HG02588 (cell line): ENCODE measurements around the gene TESMIN.

ENCODE experiments used
- ATAC-seq: cut with Tn5 transposase; IDR thresholded peaks from one replicate; pipeline ENCODE4 v1.9.1; 2021; ENCODE audit warnings: mild to moderate bottlenecking, moderate library complexity; ENCODE audit not compliant: unreplicated experiment

The TESMIN gene

GRCh38 chr11:68684385-68685356 is 66.6 kb downstream of the TESMIN start, which contains the start of gene GAL:
TSS of gene GAL (plus strand) at chr11:68684544. CDS start at chr11:68684924, 380 bp downstream.
- ATAC-seq = no peak

GRCh38 chr11:68683536-68684384 is 67.6 kb downstream of the TESMIN start:
- ATAC-seq = no peak

- no peak for ATAC-seq
Measured at GRCh38 chr11:68683121-68683520, 68.2 kb downstream of the TESMIN start.

- no peak for ATAC-seq
Measured at GRCh38 chr11:68682531-68682961, 68.8 kb downstream of the TESMIN start.

GRCh38 chr11:68680541-68681231 is 70.6 kb downstream of the TESMIN start:
- ATAC-seq = no peak

GRCh38 chr11:68678031-68678441 is 73.3 kb downstream of the TESMIN start:
- ATAC-seq = no peak

- ATAC-seq = no peak
Measured at GRCh38 chr11:68677432-68677831, 73.9 kb downstream of the TESMIN start.

GRCh38 chr11:68674461-68674860 is 76.9 kb downstream of the TESMIN start:
- ATAC-seq = no peak

- no peak for ATAC-seq
Measured at GRCh38 chr11:68673991-68674390, 77.3 kb downstream of the TESMIN start.

GRCh38 chr11:68673306-68673945 is 77.9 kb downstream of the TESMIN start:
- no peak for ATAC-seq

GRCh38 chr11:68670208-68670992 is 80.9 kb downstream of the TESMIN start:
- ATAC-seq = no peak

- ATAC-seq = no peak
Measured at GRCh38 chr11:68669301-68670090, 81.8 kb downstream of the TESMIN start.

GRCh38 chr11:68667511-68668500 is 83.5 kb downstream of the TESMIN start:
- ATAC-seq = no peak

GRCh38 chr11:68666849-68667248 is 84.5 kb downstream of the TESMIN start:
- ATAC-seq = no peak

GRCh38 chr11:68665436-68665835 is 85.9 kb downstream of the TESMIN start:
- no peak for ATAC-seq

GRCh38 chr11:68664906-68665305 is 86.4 kb downstream of the TESMIN start:
- no peak for ATAC-seq

GRCh38 chr11:68664141-68664540 is 87.2 kb downstream of the TESMIN start:
- ATAC-seq = no peak
